ENCODE measurements around the gene GMDS.
A peak's percentile ranks its signal among the peaks of the same experiment; 100 is the strongest.

The GMDS gene

DNA sequence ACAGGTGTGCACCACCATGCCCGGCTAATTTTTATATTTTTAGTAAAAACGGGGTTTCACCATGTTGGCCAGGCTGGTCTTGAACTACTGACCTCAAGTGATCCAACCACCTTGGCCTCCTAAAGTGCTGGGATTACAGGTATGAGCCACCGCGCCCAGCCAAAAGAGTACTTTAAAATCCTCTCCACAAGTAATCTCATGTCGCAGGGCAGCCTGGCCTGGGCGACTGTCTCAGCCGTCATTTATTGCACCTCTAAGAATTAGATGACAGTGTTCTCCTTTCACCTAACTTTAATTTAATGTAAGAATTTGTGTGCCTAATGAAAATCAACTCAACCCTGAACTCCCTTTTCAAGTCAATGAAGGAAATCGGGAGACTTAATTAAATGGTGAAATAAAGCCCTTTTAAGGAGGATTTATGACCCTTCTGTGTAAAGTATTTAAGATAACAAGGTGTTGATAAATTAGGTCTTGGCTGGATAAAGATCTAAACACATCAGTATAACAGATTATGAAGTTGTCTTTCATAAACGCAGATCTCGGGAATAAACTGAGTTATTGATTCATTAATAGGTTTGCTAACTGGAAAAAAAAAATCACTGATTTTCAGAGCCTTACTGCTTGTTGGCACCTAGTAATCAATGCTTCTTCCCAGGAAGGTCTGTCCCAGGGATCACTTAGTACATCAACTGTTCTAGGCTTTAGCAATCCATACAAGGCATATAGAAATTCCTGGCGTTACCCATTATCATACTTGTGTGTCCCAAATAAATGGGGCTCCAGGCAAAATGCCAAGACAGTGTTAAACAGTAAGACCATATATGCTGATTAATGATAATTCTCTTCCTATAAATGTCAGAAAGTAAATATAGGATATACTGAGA lies 209.3 kb downstream of the GMDS start:
- no peak for DNase-seq (ENCODE audit: low spot score)

DNA sequence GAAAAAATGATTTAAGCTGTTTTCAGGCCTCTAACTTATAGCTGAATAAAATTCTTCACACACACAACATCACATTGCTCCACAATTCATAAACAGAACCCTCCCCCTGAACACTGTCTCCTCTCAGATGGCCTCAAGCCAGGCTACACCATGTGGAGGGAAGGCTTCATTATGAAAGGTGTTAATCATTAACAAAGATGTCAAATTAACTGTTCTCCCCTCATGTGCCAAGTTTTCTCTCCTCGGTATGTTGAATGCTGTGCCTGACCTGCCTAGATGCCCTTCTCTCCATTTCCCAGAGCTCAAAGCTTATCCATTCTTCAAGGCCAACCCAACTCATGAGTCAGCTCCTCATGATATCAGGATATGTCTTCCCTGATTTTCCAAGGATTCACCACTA lies 210.4 kb downstream of the GMDS start:
- DNase-seq (ENCODE audit: low spot score): no peak

DNA sequence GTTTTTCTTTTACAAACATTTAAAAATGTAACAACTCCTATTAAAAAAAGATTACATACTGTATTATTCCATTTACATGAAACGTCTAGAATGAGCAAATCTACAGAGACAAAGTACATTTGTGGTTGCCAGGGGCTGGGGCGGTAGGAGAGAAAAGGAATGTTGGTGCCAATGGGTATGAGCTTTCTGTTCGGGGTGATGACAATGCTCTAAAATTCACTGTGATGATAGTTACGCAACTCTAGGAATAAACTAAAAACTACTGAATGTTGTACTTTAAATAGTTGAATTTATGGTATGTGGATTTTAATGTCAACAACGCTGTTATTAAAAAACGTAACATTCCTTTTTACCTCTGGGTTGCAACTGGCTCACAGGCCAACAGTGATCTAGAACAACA lies 211.1 kb downstream of the GMDS start:
- no peak for DNase-seq (ENCODE audit: low spot score)

DNA sequence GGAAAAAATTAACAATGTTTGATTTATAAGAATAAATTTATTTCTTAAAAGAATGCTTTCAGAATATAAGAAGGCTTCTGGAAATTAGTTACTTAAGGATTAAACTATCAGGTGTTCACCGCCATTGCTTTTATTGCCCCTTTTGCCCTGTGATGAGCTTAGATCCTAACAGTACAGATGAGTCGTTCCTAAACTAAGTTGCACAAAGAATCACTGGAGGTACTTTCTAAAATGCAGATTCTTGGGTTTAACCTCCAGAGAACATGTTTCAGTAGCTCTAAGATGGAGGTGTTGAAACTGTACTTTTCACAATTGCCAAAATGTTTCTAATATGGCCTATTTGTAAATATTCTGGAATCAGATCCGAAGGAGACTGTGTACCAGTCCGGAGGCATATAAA lies 211.9 kb downstream of the GMDS start:
- no peak for DNase-seq (ENCODE audit: low spot score)

DNA sequence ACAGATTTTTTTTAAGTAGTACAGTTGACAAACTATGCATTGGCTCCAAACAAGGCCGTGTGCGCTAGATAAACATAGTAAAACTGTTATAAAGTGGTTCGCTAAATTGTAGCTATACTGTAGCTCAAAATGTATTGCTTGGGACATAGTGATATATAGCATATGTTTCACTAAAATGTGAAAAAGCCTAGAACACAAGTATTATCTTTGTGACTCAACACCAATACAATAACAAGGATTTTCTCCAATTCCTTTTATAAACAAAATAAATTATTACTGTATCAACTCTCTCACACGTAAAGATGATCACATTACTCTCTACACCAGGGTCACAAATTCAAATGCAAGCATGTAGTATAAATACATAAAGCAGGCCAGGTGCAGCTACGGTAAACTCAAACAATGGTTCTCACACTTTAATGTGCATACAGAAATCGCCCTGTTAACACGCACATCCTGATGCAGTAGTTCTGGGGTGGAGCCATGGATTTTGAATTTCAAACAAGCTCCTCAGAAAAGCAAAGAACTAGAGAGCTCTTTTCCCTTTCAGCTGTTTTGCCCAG lies 214.6 kb downstream of the GMDS start:
- no peak for DNase-seq (ENCODE audit: low spot score)

DNA sequence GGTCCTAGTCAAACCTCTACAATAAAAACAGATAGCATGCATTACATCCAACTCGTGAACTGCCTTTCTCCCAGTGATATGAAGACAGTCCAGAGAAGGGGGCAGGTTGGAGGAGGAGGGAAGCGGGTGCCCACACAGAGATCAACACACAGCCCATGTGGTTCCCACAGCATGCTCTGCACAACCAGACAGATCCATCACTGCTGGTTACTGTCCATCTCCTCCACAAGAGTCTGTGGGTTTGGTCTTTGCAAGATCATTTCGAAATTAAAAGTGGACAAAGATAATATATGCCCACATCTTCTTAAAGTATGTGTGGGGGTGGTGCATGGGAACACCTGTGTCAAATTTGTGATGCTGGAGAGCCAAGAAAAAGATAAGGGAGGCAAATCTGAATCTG lies 215.5 kb downstream of the GMDS start:
- DNase-seq (ENCODE audit: low spot score): no peak

DNA sequence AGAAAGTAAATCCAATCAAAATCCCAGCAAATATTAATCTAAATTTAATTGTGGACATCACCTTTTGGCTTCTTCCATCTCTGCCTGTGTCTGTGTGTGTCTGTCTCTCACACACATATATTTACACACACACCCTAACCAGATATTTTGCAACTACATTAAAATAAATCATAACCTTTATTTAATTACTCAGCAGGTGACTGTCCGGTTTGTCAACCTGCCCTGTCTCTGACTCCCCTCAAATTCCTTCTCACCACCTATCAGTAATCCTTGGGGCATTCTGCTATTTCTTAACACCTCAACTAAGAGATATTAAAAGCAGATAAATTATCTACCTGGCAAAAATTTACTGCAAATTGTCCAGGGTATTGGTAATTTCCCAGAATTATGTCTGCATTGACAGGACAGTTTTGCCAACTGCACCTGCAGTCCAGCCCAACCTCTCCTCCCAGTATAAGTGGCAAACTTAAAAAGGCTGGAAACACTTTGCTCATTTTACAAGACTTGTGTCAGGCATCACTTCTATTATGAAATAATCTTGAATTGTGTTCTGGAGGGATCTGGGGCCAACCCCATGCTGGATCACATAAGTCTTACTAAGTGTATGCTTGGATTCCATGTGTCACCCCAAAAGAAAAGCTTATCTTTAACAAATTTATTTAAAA lies 216.1 kb downstream of the GMDS start:
- no peak for DNase-seq (ENCODE audit: low spot score)

DNA sequence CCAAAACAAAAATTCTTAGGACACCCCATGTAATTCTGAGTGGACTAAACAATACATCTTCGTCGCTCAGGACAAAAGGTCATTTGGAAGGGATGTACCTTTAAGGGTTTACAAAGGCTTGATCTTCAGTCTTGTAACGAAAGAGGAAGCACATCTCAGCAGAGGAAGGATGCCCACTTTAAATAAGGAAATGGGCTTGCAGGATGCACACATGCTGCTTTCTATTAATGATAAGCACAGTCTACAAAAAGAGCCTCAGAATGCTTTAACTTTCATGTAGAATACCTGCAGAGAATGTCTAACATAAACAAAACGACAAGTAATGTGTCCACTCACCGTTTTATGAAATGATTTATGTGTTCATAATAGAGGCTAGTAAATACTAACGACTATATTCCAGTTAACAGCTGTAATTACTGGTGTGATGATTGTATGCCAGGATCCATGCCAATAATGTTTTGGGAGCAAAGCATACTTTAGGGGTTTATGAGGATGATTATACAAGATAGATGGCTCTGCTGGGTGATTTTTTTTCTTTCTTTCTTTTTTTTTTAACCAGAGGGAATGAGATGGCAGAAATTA lies 216.9 kb downstream of the GMDS start:
- no peak for DNase-seq (ENCODE audit: low spot score)

DNA sequence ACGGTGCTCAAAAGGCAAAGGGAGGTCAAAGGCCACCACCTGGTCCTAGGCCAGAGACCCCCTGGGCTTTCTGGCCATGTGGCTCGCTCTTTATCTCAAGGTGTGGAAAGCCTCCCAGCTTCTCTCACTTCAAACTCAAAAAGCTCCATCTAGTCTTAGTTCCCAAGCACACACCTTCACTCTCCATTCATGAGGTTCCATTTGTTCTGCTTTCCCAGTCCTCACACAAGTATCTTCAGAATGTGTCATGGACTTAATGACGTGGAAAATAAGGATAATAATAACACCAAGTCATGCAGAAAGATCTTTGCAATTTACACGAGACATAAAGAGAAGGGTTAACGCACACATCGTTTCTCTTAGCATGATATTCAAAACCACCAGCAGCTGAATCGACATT lies 219.3 kb downstream of the GMDS start:
- no peak for DNase-seq (ENCODE audit: low spot score)

DNA sequence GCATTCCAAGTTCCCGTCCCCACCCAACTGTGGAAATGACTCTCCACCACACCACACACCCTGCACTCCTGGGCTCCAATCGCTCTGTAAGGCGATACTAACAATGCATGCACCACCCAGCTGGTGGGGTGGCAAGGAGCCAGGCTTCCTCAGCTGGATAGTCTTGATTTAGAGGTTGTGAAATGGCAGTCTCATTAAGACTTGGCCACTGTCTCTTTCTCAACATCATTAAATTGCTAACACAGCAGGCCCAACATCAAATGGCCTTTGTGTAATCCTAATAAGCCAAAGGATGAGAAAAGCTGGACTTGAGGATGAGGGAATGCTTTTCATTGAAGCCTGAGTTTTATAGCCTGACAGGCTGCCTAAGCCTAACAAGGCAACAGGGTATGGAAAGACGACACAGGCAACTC lies 223.7 kb downstream of the GMDS start:
- peak; percentile 71 for DNase-seq (ENCODE audit: low spot score)

DNA sequence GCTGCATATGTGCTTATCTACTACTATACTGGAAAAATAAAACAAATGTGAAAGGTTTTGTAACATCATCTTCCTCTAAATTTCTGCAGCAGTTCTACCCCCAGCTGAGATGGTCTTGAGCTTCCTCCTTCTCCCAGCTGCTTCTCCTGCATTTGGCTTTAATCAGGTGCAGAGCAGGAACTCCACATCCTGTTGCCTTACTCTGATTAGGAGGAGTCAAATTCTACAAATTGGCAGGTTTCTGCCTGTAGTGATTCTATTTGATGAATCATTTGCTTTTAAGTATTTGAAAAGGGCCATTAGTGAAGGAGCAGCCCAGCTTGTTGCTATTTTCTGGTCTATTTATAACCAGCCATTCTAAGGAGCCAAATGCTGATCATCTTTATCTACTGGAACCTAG lies 224.5 kb downstream of the GMDS start:
- DNase-seq (ENCODE audit: low spot score): no peak

DNA sequence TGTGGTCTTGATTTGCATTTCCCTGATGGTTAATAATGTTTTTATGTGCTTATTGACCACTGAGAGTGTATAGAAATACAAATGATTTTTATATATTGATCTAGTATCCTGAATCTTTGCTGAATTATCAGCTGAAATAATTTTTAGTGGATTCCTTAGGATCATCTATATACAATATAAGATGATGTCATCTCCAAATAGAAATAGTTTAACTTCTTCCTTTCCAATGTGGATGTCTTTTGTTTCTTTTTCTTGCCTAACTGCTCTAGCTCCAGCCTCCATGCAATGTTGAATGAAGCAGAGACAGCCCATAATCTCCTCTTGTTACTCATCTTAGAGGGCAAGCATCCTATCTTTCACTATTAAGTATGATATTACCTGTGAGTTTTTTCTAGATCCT lies 226.4 kb downstream of the GMDS start:
- no peak for DNase-seq (ENCODE audit: low spot score)

DNA sequence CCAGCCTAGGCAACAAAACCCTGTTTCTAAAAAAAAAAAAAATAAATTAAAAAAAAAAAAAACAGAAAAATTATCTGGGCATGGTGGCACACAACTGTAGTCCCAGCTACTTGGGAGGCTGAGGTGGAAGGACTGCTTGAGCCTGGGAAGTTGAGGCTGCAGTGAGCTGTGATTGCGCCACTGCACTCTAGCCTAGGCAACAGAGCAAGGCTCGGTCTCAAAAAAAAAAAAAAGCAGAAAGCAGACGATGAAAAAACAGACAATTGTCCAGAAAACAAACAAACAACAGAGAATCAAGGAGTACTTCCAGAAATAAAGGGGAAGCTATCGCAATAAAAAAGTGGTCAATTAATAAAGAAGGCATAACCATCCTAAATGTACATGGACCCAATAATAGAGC lies 229.4 kb downstream of the GMDS start:
- DNase-seq (ENCODE audit: low spot score): no peak

DNA sequence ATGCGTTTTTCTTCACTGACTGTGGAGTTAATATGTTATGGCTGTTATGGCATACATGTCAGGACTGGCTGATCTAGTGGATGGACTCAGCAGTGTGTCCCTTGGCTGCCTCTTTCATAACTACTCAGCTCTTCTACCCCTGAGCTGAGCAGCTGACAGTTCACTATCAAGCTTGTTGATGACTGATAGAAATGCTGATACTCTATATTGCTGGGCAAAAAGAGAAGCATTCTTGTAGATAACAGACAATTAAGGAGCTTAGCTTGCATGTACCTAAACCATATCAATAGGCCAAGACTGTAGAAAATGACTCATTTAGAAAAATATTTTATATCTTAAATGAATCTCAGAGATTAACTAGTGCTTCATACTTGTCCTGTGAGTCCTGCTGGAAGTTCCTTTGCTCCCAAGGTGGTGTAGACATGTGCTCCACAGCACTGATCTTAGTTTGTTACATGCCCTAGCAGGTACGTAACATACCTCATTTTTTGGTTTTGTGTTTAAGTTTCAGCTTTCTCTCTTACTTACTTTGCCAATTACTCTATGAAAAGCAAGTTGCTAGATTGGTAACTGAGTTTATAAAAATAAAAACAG lies 236.9 kb downstream of the GMDS start:
- no peak for DNase-seq (ENCODE audit: low spot score)

DNA sequence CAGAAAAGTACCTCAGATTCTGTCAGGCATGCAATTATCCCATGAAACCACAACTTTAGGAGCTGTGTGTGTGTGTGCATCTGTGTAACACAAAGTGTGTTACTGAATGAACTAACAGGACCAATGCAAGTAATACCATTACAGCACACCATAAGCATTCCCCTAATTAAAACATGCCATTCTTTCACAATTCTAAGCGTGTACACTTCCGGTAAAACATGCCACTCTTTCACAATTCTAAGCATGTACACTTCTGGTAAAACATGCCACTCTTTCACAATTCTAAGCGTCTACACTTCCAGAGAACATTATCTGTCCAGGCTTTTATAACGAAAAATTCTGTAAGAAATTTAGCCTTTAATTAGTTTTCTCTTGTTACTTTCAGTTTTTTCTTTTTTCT lies 238.2 kb downstream of the GMDS start:
- DNase-seq (ENCODE audit: low spot score): no peak

DNA sequence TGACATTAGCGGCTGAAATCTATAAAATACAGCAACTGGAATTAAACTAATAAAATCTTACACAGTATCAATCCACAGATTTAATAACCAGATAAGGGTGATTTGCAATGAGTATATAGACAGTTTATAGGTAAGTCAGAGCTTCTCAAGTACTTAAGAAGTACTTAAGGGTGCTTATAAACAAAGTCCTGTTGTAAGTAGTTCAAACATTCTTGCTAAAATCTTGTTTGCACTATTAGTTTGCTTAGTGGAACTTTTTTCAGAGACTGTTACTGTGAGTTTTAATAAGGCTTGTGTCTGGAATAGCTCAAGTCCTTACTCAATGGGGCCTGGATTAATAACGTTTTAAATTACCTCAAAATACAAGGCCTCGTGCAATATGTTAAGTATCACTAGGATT lies 240.5 kb downstream of the GMDS start:
- DNase-seq (ENCODE audit: low spot score): no peak

DNA sequence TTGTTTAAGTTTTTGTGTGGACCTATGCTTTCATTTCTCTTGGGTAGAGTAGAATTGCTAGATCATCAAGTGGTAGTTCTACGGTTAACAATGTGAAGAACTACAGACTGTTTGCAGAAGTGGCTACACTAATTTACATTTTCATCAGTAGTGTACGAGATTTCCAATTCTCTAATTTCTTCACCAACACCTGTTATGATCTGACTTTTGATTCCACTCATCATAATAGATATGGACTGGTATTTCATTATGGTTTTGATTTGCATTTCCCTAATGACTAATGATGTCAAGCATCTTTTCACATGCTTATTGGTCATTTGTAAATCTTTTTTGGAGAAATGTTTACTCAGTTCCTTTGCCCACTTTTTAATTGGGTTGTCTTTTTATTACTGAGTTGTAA lies 244.4 kb downstream of the GMDS start:
- no peak for DNase-seq (ENCODE audit: low spot score)

DNA sequence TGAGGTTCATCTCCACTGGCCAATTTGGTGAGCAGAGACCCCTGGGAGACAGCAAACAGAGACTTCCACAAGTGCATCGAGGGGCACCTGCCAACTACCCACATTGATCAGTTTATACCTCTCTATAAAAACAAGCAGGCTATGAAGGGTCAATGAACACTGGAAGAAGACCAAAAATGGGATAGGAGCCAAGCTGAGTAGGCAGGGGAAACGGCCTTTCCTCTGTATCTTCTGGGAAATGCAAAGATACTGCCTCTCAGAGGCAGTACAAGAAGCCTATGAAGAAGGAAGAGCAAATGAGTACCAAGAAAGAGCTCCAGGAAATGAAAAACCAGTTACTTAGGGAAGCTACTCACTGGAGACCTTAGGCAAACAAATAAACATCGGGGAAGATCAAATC lies 247.7 kb downstream of the GMDS start:
- DNase-seq (ENCODE audit: low spot score): no peak

DNA sequence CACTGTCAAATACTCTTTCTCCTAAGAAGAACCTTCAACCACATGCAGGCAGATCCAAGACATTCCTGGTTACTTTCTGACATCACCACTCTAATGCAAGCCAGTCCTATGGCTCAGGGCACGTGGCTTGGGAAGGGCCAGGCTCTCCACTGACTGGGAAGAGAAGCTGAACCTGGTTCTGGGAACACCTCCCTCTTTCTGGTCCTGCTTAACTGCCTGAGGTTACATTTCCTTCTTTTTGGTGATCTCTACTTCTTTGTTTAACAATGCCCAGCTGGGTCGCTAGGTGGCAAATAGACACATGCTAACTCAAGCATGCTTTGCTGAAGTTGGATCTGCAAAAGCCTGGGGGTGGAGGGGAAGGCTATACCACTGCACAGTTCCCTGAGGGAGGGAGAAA lies 249.8 kb downstream of the GMDS start:
- no peak for DNase-seq (ENCODE audit: low spot score)

DNA sequence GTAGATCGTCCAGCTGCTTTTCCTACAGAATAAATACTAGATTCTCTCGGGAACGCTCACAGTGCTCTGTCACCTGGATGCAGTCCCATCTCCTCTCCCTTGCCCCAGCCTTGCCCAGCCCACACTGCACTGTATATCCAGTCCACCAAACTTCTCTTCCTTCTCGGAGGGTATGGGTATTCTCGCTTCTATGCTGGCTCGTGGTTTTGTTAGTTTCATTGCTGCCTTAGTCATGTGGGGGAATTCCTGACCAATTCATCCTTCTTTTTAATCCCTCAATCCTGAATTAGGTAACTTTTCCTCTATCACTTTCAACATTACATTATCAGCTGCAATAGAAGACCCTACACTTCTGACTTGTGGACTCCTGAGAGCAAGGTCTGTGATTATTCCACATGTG lies 252.4 kb downstream of the GMDS start:
- no peak for DNase-seq (ENCODE audit: low spot score)

DNA sequence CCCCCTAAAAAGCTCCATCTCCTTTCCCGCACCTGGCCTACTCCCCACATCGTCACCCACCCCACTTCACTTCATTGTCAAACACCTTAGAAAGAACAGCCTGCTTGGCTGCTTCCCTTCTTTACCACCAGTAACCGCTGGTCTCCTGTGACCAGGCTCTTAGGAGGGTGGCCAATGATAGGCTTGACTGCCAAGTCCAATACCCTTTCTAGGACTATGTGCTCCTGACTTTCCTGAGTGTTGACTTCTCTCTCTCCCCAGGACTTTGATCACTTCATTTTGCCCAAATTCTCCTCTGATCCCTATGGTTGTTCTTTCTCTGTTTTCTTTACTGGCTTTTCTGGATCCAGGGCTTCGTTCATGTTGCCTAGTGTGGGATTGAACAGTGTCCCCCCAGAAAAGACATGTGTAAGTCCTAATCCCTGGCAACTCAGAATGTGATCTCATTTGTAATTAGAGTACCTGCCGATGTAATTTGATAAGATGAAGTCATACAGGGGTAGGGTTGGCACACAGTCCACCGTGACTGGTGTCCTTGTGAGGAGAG lies 254.0 kb downstream of the GMDS start:
- no peak for DNase-seq (ENCODE audit: low spot score)

DNA sequence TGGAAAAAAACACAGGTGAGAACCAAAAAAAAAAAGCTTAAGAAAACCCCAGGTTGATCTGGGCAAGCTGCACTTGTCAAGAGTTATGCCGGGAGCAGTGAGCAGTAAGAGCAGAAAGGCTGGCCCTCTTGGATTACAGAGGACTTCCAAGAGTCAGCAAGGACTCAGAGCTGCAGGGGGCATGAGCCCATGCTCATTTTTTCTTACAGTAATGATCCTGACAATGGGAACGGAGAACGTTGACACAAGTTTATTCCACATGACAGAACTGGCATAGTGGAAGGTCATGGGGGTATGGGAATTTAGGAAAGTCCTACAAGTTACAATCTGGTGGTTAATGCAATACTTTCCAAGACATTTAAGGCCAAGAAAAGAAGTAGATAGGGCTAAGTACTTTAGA lies 256.6 kb downstream of the GMDS start:
- DNase-seq (ENCODE audit: low spot score): no peak
